Ishikawa (cell line): ENCODE results near the gene DDX54.

Experiments used
- CEBPB ChIP-seq: IDR thresholded peaks from 2 replicates; pipeline ENCODE4 v1.6.1; 2012
- EGR1 ChIP-seq: IDR thresholded peaks from 2 replicates; pipeline ENCODE4 v1.6.1; 2012
- MAX ChIP-seq: IDR thresholded peaks from 2 replicates; pipeline ENCODE4 v1.6.1; 2012
- TAF1 ChIP-seq: IDR thresholded peaks from 2 replicates; pipeline ENCODE4 v1.6.1; 2012; ENCODE audit warnings: low read depth, mild to moderate bottlenecking
- ZBTB7A ChIP-seq: IDR thresholded peaks from 2 replicates; pipeline ENCODE4 v1.6.1; 2012; ENCODE audit warnings: low read depth

GRCh38 chr12:113190761-113191160 lies 5.5 kb upstream of the DDX54 start:
- TF ChIP-seq ZBTB7A (no peak), CEBPB (no peak), MAX (no peak), TAF1 (no peak), EGR1 (no peak)
